ENCODE results near the gene SERBP1. TPM values are rescaled to one million over a fixed set of nuclear protein-coding genes. Genes with fewer than 3 reads are reported as not detected.

SERBP1 gene
- polyA plus RNA-seq, 1 donor from 2014 or later = 150 TPM

GRCh38 chr1:67359592-67359991 is 70.6 kb downstream of the SERBP1 start:
- Histone ChIP-seq H3K4me3 (ENCODE audit: low read length) (no peak overlapping the region), H3K36me3 (ENCODE audit: insufficient read depth, low read length) (no peaks in the 10 kb centered on the region)
- TF ChIP-seq TAF1 (IDR thresholded peaks at IDR 0.05; ENCODE audit: low read depth) = no peak
- no peak for TF ChIP-seq EZH2 (IDR thresholded peaks at IDR 0.05; ENCODE audit: borderline replicate concordance, insufficient read depth, low read length, poor library complexity, severe bottlenecking)
- no peak for TF ChIP-seq SMC3 (conservative IDR thresholded peaks at IDR 0.05; ENCODE audit: poor library complexity)

More at GRCh38 chr1:67359592-67359991, 70.6 kb downstream of the SERBP1 start:
- Histone ChIP-seq H3K9ac (ENCODE audit: low read length) (no peak overlapping the region), H3K9me2 (ENCODE audit: insufficient read depth, low read length) (no peaks in the 10 kb centered on the region), H3K79me2 (replicated peaks; ENCODE audit: insufficient read depth, low read length) (no peaks in the 10 kb centered on the region), H3K9me3 (ENCODE audit: low read length) (no peaks in the 10 kb centered on the region), H3K4me2 (ENCODE audit: low read length) (no peak overlapping the region), H3F3A (ENCODE audit: insufficient read depth, low read length, poor library complexity, severe bottlenecking) (no peaks in the 10 kb centered on the region), H3K27ac (ENCODE audit: low read length) (no peak overlapping the region), H3K27me3 (ENCODE audit: insufficient read depth, low read depth, low read length) (no peaks in the 10 kb centered on the region), H4K20me1 (ENCODE audit: insufficient read depth) (no peaks in the 10 kb centered on the region), H2AFZ (ENCODE audit: low read depth, low read length) (no peak overlapping the region)

Small RNA genes lying within 50 kb of the gene (small RNA-seq; reads per million reads assigned to genes)
- 0 to 0.24 (median 0) reads per million in 3 experiments for gene RNU6-387P

Other genes starting within 250 kb of the SERBP1 start
- gene IL12RB2, start 122.5 kb downstream of the SERBP1 start, polyA plus RNA-seq = not detected in 2 replicates

All from neural cell (in vitro differentiated cells).